Measurements from ENCODE around the gene HESX1. TPM values are rescaled to one million over a fixed set of nuclear protein-coding genes. Genes with fewer than 3 reads are reported as not detected.

The HESX1 gene
- total RNA-seq, 1 donor from 2014 or later = not detected

Other genes starting within 250 kb of the HESX1 start
- 1.9 TPM for gene SPATA12, start 139.3 kb downstream of the HESX1 start, total RNA-seq (ENCODE audit: insufficient read depth, low replicate concordance)
- gene IL17RD, start 34.6 kb downstream of the HESX1 start, total RNA-seq (ENCODE audit: insufficient read depth, low replicate concordance) = 5.8 TPM
- gene APPL1, start 27.8 kb upstream of the HESX1 start, total RNA-seq (ENCODE audit: insufficient read depth, low replicate concordance) = 60.4 TPM
- gene ASB14, start 92.7 kb upstream of the HESX1 start, total RNA-seq (ENCODE audit: insufficient read depth, low replicate concordance) = 0.24 TPM

Measured in umbilical cord (tissue), 1 donor.